Stimulated activated CD8-positive, alpha-beta memory T cell treated with anti-CD3 and anti-CD28 coated beads, Interleukin-7, amount 100 ng/mL, for 24 hours (primary cell): ENCODE data around the gene FRY.

Source experiments
- DNase-seq: peaks from one replicate; pipeline ENCODE4 v3.0.0-alpha.2; 2020; ENCODE audit warnings: low read depth

Gene FRY

DNA sequence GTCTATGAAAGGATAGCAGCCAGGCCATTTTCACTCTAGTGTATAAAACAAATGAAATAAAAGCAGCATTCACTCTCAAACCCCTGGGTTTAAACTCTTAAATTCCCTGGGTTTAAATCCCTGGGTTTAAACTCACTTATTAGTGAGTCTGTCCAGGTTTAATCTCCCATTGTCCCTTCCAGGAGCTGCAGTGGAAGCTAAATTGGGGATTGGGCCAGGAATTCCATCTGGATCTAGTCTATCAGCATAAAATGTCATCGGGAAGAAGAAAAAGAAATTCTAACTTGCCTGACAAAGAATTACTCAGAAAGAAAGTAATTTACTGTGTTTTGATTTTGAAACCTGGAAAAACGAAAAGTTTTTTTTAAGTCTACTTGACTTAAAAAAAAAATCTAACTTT lies 54.8 kb downstream of the FRY start:
- no peak for DNase-seq

DNA sequence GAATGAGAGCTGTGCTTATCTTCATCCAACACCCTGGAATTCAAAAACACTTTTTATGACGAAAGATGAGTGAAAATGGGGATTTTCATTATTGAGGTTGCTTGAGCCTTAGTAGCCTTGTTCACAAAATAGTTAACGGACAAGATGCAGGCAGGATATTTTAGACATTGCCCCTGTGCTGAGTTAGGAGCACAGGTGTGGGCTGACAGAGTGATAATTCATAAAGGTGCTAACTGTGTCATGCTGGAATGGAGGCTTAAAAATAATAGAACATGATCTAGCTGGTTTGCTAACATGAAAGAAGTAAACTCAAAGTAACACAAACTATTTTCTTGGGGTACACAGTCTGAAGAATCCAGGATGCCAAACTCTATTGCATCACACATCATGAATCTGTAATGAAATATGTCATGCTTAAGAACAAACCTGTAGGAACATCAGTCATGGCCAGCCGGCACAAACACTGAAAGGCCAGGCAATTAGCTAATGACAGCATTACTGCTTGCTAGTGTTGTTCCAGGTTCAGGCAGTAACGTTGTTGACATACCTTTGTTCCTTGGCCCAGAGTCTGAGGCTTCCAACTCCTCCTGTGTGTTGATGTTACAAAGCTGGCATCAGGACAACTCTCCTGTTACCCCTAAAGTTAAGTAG lies 55.3 kb downstream of the FRY start:
- DNase-seq = no peak

DNA sequence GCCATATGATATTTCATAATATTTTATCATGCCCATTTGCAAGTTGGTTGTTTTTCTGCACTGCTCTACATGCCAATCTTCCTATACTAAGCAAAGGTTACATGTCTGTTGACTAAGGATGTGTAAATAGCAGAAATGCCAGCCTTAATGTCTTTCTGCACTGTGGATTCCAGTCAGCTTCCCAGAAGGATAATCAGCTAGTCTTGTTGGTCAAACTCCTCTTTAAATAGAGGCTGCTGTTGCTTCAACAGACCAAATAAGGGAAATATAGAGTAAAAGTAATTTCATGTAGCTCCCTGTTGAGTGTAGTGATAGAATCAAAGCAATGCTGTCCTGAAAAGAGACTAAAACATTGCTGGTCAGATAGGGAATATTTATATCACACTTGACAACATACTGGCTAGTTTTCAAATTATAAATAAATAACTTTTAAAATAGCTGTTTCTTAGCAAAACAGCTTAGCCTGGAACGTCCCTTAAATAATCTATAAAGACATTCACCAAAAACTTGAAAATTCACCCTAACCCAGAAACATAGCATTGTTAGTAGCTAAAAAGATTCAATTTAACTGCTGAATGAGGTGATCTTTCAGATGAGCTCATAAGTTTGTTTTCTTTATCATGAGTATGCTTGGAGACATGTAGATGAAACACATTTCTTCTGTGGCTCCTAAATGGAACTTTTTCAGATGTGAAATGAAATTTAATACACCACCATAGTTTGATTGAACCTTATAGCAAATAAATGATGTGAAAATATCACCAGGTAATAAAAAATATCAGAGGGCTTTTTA lies 56.6 kb downstream of the FRY start:
- DNase-seq = no peak

DNA sequence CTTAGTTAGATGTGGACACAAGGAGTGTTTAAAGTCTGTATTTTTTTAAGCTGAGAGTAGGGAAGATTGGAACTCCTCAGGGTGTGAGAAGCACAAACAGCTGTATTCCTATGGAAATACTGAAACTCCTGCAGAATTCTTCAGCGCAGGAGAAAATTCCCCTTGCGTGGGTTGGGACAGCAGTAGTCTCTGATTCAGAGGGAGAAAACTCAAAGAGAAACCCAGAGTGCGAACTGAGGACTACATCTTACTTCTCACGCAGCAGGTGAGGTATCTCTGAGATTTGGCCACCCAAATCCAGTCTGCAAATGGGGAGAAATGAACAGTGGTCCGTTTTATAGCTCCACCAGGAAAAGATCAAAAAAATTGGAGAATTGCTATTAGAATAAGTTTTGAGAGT lies 60.9 kb downstream of the FRY start:
- DNase-seq = no peak

DNA sequence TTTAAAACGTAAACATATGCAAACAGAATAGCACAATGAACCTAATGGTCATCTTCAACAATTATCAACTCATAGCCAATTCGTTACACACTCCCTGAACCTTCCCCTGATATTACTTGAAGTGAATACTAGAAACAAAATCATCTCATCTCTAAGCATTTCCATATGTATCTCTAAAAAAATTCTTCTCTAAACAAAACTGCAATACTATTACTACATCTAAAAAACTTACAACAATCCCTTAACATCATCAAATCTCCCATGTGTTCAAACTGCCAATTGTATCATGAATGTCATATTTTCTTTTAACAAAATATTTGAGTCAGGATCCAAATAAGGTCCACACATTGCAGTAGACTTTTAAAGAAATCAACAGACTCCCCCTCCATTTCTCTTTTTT lies 61.4 kb downstream of the FRY start:
- no peak for DNase-seq

DNA sequence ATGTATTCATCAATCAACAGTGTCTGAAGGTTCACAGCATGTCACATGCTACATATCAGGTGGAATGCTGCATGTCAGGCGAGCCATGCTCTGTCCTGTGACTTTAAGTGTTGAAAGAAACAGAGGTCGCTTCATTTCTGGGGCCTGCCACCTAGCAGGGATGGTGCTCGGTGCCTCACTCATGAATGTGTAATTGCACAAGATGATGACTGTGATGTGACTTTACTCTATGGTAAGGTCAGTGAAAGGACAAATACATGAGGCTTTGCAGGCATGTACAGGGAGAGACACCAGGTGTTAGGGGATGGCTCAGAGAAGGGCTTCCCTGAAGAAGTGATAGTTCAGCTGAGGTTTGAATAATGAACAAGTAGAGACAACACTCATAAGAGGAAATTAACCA lies 66.7 kb downstream of the FRY start:
- DNase-seq = no peak

DNA sequence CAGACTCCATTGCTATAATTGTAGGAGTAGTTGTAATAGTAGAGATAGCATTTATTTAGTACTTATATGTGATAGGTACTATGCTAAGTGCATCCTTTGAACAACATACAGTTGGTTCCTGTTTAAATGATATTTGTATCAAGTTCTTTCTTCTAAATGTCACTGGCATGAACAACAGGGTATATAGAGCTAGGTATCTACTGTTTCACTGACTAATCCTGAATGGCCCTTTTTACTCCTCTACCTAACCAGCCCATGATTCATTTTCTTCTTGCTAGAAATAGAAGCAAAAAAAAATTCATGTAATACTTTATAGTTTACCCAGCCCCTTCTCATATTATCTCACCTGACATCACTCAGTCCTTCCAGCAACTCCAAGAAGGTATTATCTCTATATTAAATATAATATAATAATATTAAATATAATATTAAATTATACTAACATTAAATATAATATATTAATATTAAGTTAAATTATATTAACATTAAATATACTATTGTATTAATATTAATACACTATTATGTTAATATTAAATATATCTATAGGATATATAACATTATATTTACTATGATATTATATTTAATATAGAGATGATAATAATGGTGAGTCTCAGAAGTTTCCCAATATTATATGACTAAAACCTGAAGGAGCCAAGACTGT lies 74.2 kb downstream of the FRY start:
- DNase-seq = no peak

DNA sequence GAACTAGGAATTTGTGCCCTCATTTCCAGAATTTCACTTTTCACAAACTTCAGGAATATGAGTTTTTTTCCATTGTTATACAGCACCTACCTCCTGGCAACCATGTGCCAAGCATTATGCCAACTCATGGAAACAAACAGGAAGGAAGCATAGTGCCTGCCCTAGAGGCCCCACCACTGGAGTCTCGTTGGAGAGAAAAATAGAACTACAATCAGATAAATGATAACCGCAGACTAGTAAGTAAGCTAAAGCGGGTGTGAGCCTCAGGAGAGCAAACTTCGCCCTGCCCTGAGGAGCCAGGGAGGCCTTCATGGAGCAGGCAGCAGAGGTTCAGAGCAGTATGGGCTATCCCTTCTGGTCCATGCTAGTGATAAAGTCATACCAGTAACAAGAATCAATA lies 75.9 kb downstream of the FRY start:
- DNase-seq = no peak

DNA sequence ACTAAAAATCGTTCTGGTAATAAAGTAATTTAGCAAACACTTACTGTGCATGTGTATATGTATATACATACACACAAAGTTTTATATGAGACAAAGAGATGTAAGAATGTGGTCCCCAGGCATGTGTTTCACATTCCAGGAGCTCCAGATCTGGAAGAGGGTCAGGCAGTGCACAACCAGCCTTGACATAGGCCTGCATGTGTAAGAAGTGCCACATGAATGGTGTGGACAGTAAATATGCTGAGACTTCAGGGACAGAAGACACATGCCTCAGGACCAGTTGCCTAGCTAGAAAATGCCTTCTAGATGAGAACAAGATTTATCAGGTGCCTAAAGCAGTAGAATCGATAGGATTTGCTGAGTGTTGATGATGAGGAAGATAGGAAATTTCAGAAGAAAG lies 76.4 kb downstream of the FRY start:
- DNase-seq = no peak

DNA sequence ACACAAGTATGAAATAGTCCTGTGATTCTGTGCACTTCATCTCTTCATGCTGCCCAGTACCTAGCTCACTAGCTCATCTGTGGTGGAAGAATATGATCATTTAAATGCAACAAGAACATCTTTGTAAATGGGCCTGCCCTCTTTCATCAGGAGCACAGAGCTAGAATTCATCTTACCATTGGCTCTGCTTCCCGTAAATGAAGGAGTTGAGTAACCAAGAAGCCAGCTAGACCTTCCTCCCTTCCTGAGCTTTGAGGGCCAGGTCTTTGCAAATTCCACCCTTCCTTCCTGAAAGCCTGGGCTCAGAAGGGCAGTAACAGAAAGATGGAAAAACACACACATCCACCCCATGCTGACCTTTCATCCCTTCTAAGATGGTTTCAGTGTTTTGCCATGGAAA lies 82.0 kb downstream of the FRY start:
- no peak for DNase-seq

DNA sequence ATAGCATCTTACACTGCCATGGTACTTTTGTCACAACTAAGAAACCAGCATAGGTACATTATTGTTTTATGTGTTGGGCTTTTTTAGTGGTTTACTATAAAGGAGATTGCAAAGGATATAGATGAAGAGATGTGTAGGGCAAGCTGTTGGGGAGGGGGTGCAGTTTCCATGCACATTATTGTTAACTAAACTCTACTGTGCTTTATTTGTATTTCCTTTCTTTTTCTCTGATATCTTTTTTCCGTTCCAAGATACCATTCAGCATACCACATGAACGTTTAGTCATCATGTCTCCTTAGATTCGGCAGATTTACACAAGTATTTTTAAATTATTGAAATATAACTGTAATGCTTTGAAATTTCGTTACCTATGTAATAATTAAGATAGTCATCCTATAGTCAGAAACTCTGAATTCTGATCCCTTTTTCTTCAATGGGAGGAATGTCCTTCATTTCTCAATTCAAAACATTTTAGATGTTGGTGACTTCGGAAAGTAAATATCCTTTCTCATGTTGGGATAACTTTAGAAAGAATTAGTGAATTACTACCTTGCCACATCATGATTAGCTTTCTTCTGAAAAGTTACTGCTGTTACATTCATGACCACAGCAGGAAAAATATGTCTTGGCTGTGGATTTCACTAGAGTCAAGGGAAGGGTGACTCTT lies 82.8 kb downstream of the FRY start:
- no peak for DNase-seq

DNA sequence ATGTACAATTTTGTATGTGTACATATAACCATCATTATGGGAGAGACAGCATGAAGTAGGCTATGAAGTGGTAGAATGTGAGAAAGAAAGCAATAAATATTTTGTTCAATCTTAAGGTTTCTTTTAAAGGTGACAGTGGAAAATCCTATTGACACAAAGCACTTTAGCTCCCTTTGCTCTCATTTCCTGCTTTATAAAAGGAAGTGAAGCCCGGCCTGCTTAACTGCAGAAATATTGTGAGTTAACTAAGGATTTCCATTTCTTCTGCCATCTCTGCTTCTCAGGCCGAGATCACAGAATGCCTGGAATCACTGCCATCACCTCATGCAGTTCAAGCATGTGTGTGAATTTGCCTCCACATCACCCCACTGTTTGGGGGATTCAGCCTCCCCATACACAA lies 83.5 kb downstream of the FRY start:
- DNase-seq = no peak

DNA sequence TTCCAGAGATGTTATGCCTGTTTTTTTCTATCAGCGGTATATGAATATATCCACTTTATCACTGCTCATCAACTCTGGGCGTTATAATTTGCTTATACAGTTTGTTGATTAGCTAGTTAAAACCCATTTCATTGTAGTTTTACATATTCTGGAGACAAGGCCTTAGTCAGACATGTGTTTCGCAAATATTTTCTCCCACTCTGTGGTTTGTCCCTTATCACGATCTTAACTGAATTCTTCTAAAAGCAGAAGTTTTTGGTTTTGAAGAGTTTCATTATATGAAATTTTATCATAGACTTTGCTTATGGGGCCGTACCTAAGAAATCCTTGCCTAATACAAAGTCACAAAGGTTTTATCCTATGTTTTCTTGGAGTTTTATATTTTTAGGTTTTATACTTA lies 84.6 kb downstream of the FRY start:
- no peak for DNase-seq

DNA sequence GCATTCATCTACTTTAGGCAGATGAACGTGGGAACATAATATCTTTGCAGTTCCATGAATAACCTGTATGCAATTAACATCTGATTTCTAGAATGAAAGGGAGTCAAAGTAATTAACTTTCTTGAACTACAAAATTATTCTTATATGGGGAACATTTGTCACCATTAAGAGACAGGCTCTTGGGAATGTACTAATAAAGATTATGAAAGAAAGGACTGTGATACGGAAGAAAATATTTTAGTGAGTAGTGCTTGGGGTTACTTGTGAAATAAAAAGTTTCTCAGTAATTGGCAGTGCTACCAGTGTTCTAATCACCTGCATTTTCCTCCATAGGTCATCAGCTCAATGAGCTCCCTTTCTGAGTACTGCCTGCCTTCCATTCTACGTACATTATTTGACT lies 85.4 kb downstream of the FRY start:
- DNase-seq = no peak

DNA sequence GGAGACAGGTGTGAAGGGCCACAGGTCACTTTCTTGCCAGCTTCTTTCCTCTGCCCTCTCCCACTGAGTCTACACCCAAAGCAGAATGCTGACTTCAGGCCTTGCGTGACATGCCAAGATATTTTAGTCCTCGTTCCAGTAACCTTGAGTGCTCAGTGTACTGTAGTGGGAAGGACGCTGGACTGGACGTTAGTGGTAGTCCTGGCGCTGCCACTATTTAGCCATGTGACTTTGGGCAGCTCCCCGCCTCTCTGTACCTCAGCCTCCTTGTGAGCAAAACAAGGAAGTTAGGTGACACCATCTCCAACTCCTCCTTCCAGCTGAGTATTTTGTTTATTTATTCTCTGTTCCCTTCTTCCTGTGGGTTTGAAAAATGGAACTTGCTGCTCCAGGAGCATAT lies 86.1 kb downstream of the FRY start:
- no peak for DNase-seq

DNA sequence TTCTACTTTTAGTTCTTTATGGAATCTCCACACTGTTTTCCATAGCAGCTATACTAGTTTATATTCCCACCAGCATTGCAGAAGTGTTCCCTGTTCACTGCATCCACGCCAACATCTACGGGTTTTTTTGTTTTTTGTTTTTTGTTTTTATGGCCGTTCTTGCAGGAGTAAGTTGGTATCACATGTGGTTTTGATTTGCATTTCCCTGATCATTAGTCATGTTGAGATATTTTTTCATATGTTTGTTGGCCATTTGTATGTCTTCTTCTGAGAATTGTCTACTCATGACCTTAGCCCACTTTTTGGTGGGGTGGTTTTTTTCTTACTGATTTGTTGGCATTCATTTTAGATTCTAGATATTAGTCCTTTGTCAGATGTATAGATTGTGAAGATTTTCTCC lies 89.7 kb downstream of the FRY start:
- no peak for DNase-seq

DNA sequence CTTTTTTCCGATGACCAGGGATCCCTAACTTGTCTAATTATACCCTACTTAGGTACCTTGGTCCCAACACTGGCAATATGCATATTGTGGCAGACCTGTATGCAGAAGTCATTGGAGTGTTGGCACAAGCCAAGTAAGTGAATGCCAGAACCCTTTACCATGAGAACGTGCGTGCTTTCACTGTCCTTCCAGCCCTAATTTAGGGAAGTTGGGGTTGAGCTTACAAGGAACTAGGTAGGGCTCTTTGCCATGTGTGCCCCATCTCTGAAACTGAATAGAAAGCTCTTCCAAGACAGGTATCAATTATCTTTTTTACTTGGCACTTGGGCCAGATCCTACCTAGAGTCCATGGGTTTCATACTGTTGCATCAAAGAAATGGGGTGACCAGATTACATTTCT lies 93.2 kb downstream of the FRY start:
- no peak for DNase-seq

DNA sequence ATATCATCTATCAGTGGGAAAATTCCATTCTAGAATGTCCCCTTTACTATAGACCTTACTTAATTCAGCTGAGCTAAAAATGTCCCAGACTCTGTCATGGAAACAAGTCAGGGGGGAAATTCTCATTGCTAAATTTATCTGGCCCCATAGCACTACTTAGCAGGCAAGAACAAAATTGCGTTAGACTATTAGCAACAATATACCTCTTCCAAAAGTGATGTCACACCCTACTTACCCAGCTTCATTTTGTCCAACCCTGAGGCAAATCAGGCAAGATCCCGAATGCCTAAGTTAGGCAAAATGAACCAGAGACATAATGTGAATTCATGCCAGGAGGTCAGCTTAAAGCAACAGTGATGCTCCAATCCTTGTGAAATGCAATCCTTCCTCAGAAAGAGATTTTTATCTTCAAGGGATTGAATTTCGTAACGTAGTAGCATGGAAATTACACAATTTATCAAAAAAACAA lies 93.7 kb downstream of the FRY start:
- no peak for DNase-seq

DNA sequence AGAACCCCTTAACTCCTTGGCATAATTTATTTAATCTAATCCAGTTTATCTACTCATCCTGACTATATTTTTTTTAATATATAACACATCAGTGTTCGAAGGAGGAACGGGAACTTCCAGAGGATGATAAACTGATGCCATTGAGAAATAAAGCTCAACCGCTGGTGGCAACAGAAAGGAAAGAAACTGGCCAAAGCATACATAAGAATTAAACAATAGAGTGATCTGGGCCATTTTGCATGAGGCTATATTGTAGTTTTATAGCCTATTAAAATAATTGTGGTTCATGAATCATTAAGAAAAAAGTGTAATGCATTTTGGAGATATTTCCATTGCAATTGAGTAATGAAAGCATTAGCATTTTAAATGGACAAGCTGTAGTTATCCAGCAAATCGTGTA lies 94.2 kb downstream of the FRY start:
- DNase-seq = no peak

DNA sequence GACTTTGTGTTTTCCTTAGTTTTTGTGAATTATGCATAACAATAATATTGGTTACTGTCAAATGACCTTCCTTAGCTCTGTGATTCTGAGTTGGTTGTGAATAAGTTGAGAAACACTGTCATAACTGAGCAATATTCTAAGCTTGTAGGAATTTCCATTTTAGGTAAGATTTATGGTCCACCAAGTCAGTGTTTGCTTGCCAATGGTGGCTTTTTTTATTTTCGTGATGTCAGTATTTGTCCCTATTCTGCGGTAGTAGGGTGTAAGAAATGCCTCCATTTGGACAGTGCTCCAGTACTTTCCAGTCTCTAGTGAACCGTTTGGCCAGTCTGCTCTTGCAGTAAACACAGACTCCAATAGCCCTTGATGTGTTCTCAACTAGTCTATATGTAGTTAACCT lies 94.7 kb downstream of the FRY start:
- no peak for DNase-seq

DNA sequence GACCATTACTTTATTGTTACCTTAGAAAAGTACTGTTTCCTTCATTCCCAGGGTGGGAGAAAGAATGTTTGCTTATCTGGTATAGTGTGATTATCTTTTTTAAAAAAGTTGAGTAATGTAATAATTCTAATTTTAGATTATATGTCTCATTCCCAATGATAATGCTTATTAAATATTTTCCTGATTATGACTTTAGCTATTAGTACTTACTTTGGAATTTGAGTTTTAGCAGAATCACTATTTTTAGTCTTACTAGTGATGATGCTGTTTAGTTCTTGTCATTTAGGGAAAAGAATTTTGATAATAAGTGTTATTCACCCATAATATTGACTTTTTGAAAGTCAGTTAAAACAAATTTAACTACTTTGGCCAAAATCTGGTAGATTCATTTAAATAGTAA lies 95.2 kb downstream of the FRY start:
- no peak for DNase-seq

DNA sequence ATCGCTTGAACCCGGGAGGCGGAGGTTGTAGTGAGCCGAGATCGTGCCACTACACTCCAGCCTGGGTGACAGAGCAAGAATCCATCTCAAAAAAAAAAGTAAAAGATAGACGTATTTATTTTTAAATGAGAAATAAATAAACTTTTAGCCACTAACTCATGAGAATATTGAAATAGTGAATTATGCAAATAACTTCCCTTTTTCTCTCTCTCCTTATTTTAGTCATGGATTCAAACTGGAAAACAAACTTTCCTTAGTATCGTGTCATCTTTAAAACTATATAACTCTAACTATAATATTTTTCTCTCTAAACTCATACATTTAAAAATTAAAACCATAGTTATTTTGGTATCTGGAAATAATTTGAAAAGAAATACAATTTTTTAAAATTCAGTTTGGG lies 96.1 kb downstream of the FRY start:
- DNase-seq = no peak
